Thymus (tissue), 11 donors: Measurements from ENCODE around the gene ARHGDIA. TPM values are rescaled to one million over a fixed set of nuclear protein-coding genes. Genes with fewer than 3 reads are reported as not detected.

Source experiments
- DNase-seq, 9 donors: peaks; one replicate each; pipeline ENCODE4 v3.0.0-alpha.2; 2013; ENCODE audit warnings: low spot score in 9 of 9, low read depth in 6 of 9, missing footprints in 1 of 9
- H3K27ac ChIP-seq, 2 donors: one replicate each; pipeline ENCODE4 v1.5.1; 2013; ENCODE audit warnings: control low read depth in 1 of 2, low read depth in 1 of 2, low read length in 1 of 2, mild to moderate bottlenecking in 1 of 2, moderate library complexity in 1 of 2
- H3K27me3 ChIP-seq, 2 donors: one replicate each; pipeline ENCODE4 v1.5.1; 2013; ENCODE audit warnings: low read length in 1 of 2; ENCODE audit not compliant: control insufficient read depth in 2 of 2, insufficient read depth in 1 of 2
- H3K36me3 ChIP-seq, 2 donors: one replicate each; pipeline ENCODE4 v1.5.1; 2013; ENCODE audit warnings: low read length in 1 of 2, mild to moderate bottlenecking in 1 of 2, moderate library complexity in 1 of 2; ENCODE audit not compliant: control insufficient read depth in 2 of 2, insufficient read depth in 2 of 2
- H3K4me1 ChIP-seq, 2 donors: one replicate each; pipeline ENCODE4 v1.5.1; 2013; ENCODE audit warnings: low read length in 2 of 2; ENCODE audit not compliant: control insufficient read depth in 2 of 2, insufficient read depth in 2 of 2
- H3K4me3 ChIP-seq, 2 donors: one replicate each; pipeline ENCODE4 v1.5.1; 2013; ENCODE audit warnings: low read length in 2 of 2, control low read depth in 1 of 2, mild to moderate bottlenecking in 1 of 2
- H3K9me3 ChIP-seq, 2 donors: one replicate each; pipeline ENCODE4 v1.5.1; 2013; ENCODE audit warnings: low read length in 1 of 2, mild to moderate bottlenecking in 1 of 2; ENCODE audit not compliant: control insufficient read depth in 2 of 2, insufficient read depth in 1 of 2
- WGBS: extraction: QIAGEN DNeasy Blood & Tissue Kit; methylation state at CpG from one replicate; pipeline ENCODE4 v1.1.7; 2013; 5-methylcytosine and 5-hydroxymethylcytosine counted together
- polyA plus RNA-seq: library from polyadenylated mRNA; stranded (reverse); fragments of 200-250 nt; gene quantifications from one replicate; pipeline ENCODE4 v1.2.3, GENCODE V29; 2013
- total RNA-seq: library from RNA; stranded (reverse); fragments of 120-200 nt; gene quantifications from one replicate; pipeline ENCODE4 v1.2.4, GENCODE V29; 2013
- donor health status: healthy.

The ARHGDIA gene
- total and polyA plus RNA-seq, 2 donors: 106 to 189 TPM

GRCh38 chr17:81909231-81909630 lies 38.1 kb upstream of the ARHGDIA start:
- Histone ChIP-seq H3K27ac (no peak overlapping the region), H3K27me3 (peaks cover 0 to 9% of the 10 kb centered on the region in 2 donors), H3K4me3 (no peak overlapping the region), H3K36me3 (peaks cover 52 to 54% of the 10 kb centered on the region in 2 donors), H3K4me1 (peaks cover 11 to 19% of the 10 kb centered on the region in 2 donors), H3K9me3 (peaks cover 0 to 4% of the 10 kb centered on the region in 2 donors)
- no peak for DNase-seq
- 91% methylated on average over 12 of the region's 12 CpGs for WGBS

- Histone ChIP-seq H3K27me3 (peaks cover 0 to 12% of the 10 kb centered on the region in 2 donors), H3K36me3 (peaks cover 51 to 53% of the 10 kb centered on the region in 2 donors), H3K9me3 (peaks cover 0 to 4% of the 10 kb centered on the region in 2 donors), H3K4me1 (peaks cover 11 to 19% of the 10 kb centered on the region in 2 donors), H3K27ac (no peak overlapping the region), H3K4me3 (no peak overlapping the region)
- 99% methylated on average over 11 of the region's 11 CpGs for WGBS
- DNase-seq: no peak
Measured at GRCh38 chr17:81908793-81909192, 37.7 kb upstream of the ARHGDIA start.

GRCh38 chr17:81907219-81908145 lies 36.3 kb upstream of the ARHGDIA start:
- peaks cover 11 to 25% of the 10 kb centered on the region in 2 donors for H3K27me3 ChIP-seq
- WGBS: 98% methylated on average over 26 of the region's 26 CpGs
- H3K4me3 ChIP-seq: no peak overlapping the region
- peaks cover 0 to 4% of the 10 kb centered on the region in 2 donors for H3K9me3 ChIP-seq
- H3K4me1 ChIP-seq: peaks cover 11 to 19% of the 10 kb centered on the region in 2 donors
- peaks cover 41 to 47% of the 10 kb centered on the region in 2 donors for H3K36me3 ChIP-seq
- H3K27ac ChIP-seq: no peak overlapping the region
- no peak for DNase-seq

- Histone ChIP-seq H3K4me1 (peaks cover 13 to 15% of the 10 kb centered on the region in 2 donors), H3K36me3 (peaks cover 34 to 42% of the 10 kb centered on the region in 2 donors), H3K27ac (no peak overlapping the region), H3K27me3 (peaks cover 20 to 31% of the 10 kb centered on the region in 2 donors), H3K9me3 (peaks cover 0 to 2% of the 10 kb centered on the region in 2 donors), H3K4me3 (no peak overlapping the region)
- no peak for DNase-seq
- 96% methylated on average over 15 of the region's 15 CpGs for WGBS
Measured at GRCh38 chr17:81906476-81907218, 35.5 kb upstream of the ARHGDIA start.

GRCh38 chr17:81905993-81906392 lies 34.9 kb upstream of the ARHGDIA start:
- Histone ChIP-seq H3K4me1 (peaks cover 11 to 13% of the 10 kb centered on the region in 2 donors), H3K36me3 (peaks cover 34 to 42% of the 10 kb centered on the region in 2 donors), H3K9me3 (no peaks in the 10 kb centered on the region), H3K27ac (no peak overlapping the region), H3K27me3 (peaks cover 24 to 38% of the 10 kb centered on the region in 2 donors), H3K4me3 (no peak overlapping the region)
- DNase-seq: no peak
- 99% methylated on average over 10 of the region's 10 CpGs for WGBS

GRCh38 chr17:81905424-81905875 lies 34.3 kb upstream of the ARHGDIA start:
- H3K27me3 ChIP-seq: peaks cover 24 to 39% of the 10 kb centered on the region in 2 donors
- H3K9me3 ChIP-seq: no peaks in the 10 kb centered on the region
- H3K4me3 ChIP-seq: no peak overlapping the region
- H3K27ac ChIP-seq: no peak overlapping the region
- peaks cover 37 to 45% of the 10 kb centered on the region in 2 donors for H3K36me3 ChIP-seq
- 99% methylated on average over 16 of the region's 16 CpGs for WGBS
- peaks cover 9% of the 10 kb centered on the region in 2 donors for H3K4me1 ChIP-seq
- no peak for DNase-seq

GRCh38 chr17:81904600-81905423 lies 33.7 kb upstream of the ARHGDIA start:
- no peak for DNase-seq
- Histone ChIP-seq H3K4me1 (peaks cover 3 to 4% of the 10 kb centered on the region in 2 donors), H3K36me3 (peaks cover 43 to 51% of the 10 kb centered on the region in 2 donors), H3K27ac (no peak overlapping the region), H3K27me3 (peaks cover 24 to 37% of the 10 kb centered on the region in 2 donors), H3K4me3 (no peak overlapping the region), H3K9me3 (no peaks in the 10 kb centered on the region)
- WGBS: 93% methylated on average over 28 of the region's 28 CpGs

GRCh38 chr17:81903896-81904599 lies 32.9 kb upstream of the ARHGDIA start:
- H3K27me3 ChIP-seq: peaks cover 24 to 37% of the 10 kb centered on the region in 2 donors
- H3K27ac ChIP-seq: no peak overlapping the region
- 98% methylated on average over 24 of the region's 24 CpGs for WGBS
- H3K4me1 ChIP-seq: peaks cover 0 to 4% of the 10 kb centered on the region in 2 donors
- peaks cover 49 to 59% of the 10 kb centered on the region in 2 donors for H3K36me3 ChIP-seq
- no peak for DNase-seq
- H3K9me3 ChIP-seq: no peaks in the 10 kb centered on the region
- no peak overlapping the region for H3K4me3 ChIP-seq
